Activated naive CD4-positive, alpha-beta T cell treated with anti-CD3 and anti-CD28 coated beads, Interleukin-2, amount 10 ng/mL, durations not matched to agents 7 days and 5 days (primary cell): Measurements from ENCODE around the gene DIAPH1.
A peak's percentile ranks its signal among the peaks of the same experiment; 100 is the strongest.

Source experiments
- CTCF ChIA-PET: fragments of 350-600 bp; sonication (Branson Sonifier 250); formaldehyde crosslinking; loops from one replicate; lab custom pipeline; 2021; ENCODE audit warnings: antibody characterized with exemption; lab: Charles Lee
- DNase-seq: peaks from one replicate; pipeline ENCODE4 v3.0.0-alpha.2; 2020
- H3K27ac Mint-ChIP-seq: one replicate; pipeline ENCODE4 v1.8.0; 2021; ENCODE audit warnings: mild to moderate bottlenecking, moderate library complexity, mixed read lengths
- H3K27me3 Mint-ChIP-seq: one replicate; pipeline ENCODE4 v1.8.0; 2021; ENCODE audit warnings: mild to moderate bottlenecking, mixed read lengths
- H3K36me3 Mint-ChIP-seq: one replicate; pipeline ENCODE4 v1.8.0; 2021; ENCODE audit warnings: mixed read lengths
- H3K4me1 Mint-ChIP-seq: one replicate; pipeline ENCODE4 v1.8.0; 2021; ENCODE audit warnings: mixed read lengths
- H3K4me3 Mint-ChIP-seq: one replicate; pipeline ENCODE4 v1.8.0; 2021; ENCODE audit warnings: mild to moderate bottlenecking, moderate library complexity, mixed read lengths
- H3K9me3 Mint-ChIP-seq: one replicate; pipeline ENCODE4 v1.8.0; 2021; ENCODE audit warnings: mixed read lengths

DIAPH1 gene

GRCh38 chr5:141636413-141637122 is 17.8 kb upstream of the DIAPH1 start, which contains the start of the genes HDAC3 and RELL2:
HDAC3 (minus strand) TSS chr5:141636849; CDS start chr5:141636790, 59 bp downstream.
RELL2 (plus strand) TSS chr5:141636997; CDS start chr5:141638226, 1,229 bp downstream.
- peak; percentile 95 for DNase-seq
- no peaks in the 10 kb centered on the region for H3K9me3 Mint-ChIP-seq
- H3K4me3 Mint-ChIP-seq = peak within 1 kb of the TSS; percentile 94
- H3K36me3 Mint-ChIP-seq = peaks cover 35% of the 10 kb centered on the region
- no peaks in the 10 kb centered on the region for H3K27me3 Mint-ChIP-seq
- H3K27ac Mint-ChIP-seq = peak within 1 kb of the TSS; percentile 88
- CTCF ChIA-PET = interaction anchor here (0.8 to 5.8 kb wide), 11 partner anchors 15 to 206 kb away, joined by 3 to 46 read pairs (median 5); partner anchors contain the start of genes DIAPH1 and PCDHGA12
- peaks cover 40% of the 10 kb centered on the region for H3K4me1 Mint-ChIP-seq

- Mint-ChIP-seq H3K9me3 (no peaks in the 10 kb centered on the region), H3K4me3 (peak overlapping the region; percentile 94), H3K4me1 (peaks cover 38% of the 10 kb centered on the region), H3K27me3 (no peaks in the 10 kb centered on the region), H3K36me3 (peaks cover 32% of the 10 kb centered on the region), H3K27ac (peak overlapping the region; percentile 80)
- DNase-seq = no peak
- CTCF ChIA-PET = interaction anchor here (0.8 to 5.8 kb wide), 8 partner anchors 14 to 72 kb away, joined by 3 to 46 read pairs (median 5); partner anchors contain the start of gene DIAPH1
These were observed 17.3 kb upstream of the DIAPH1 start for GRCh38 chr5:141636106-141636412.

GRCh38 chr5:141635646-141636045 is 16.8 kb upstream of the DIAPH1 start:
- H3K27me3 Mint-ChIP-seq = no peaks in the 10 kb centered on the region
- peak overlapping the region; percentile 80 for H3K27ac Mint-ChIP-seq
- peaks cover 29% of the 10 kb centered on the region for H3K36me3 Mint-ChIP-seq

GRCh38 chr5:141634720-141635119 is 15.9 kb upstream of the DIAPH1 start:
- no peak for DNase-seq
- H3K9me3 Mint-ChIP-seq = no peaks in the 10 kb centered on the region
- peaks cover 29% of the 10 kb centered on the region for H3K36me3 Mint-ChIP-seq
- peaks cover 36% of the 10 kb centered on the region for H3K4me1 Mint-ChIP-seq
- no peaks in the 10 kb centered on the region for H3K27me3 Mint-ChIP-seq
- CTCF ChIA-PET = interaction anchor here (1.0 to 5.8 kb wide), 6 partner anchors 8 to 77 kb away, joined by 5 to 46 read pairs (median 8); partner anchors contain the start of gene DIAPH1
- peak overlapping the region; percentile 94 for H3K4me3 Mint-ChIP-seq
- H3K27ac Mint-ChIP-seq = no peak overlapping the region

More at GRCh38 chr5:141635646-141636045, 16.8 kb upstream of the DIAPH1 start:
- CTCF ChIA-PET = interaction anchor here (0.9 to 5.8 kb wide), 5 partner anchors 17 to 72 kb away, joined by 3 to 46 read pairs (median 5); partner anchors contain the start of gene DIAPH1
- no peaks in the 10 kb centered on the region for H3K9me3 Mint-ChIP-seq
- no peak for DNase-seq
- peaks cover 36% of the 10 kb centered on the region for H3K4me1 Mint-ChIP-seq
- peak overlapping the region; percentile 94 for H3K4me3 Mint-ChIP-seq

GRCh38 chr5:141633871-141634561 is 15.2 kb upstream of the DIAPH1 start:
- H3K36me3 Mint-ChIP-seq = peaks cover 34% of the 10 kb centered on the region
- no peak for DNase-seq
- CTCF ChIA-PET = interaction anchor here (0.7 to 5.8 kb wide), 8 partner anchors 9 to 1161 kb away, joined by 3 to 46 read pairs (median 6); no protein-coding TSS in a partner anchor
- peaks cover 34% of the 10 kb centered on the region for H3K4me1 Mint-ChIP-seq
- peak overlapping the region; percentile 15 for H3K27ac Mint-ChIP-seq
- no peaks in the 10 kb centered on the region for H3K27me3 Mint-ChIP-seq
- H3K4me3 Mint-ChIP-seq = no peak overlapping the region
- no peaks in the 10 kb centered on the region for H3K9me3 Mint-ChIP-seq

- no peak overlapping the region for H3K4me3 Mint-ChIP-seq
- H3K27ac Mint-ChIP-seq = no peak overlapping the region
These were observed 13.8 kb upstream of the DIAPH1 start for GRCh38 chr5:141632650-141633049.

GRCh38 chr5:141630570-141631140 is 11.9 kb upstream of the DIAPH1 start:
- H3K4me1 Mint-ChIP-seq = peaks cover 17% of the 10 kb centered on the region
- DNase-seq = no peak
- H3K27ac Mint-ChIP-seq = no peak overlapping the region
- H3K4me3 Mint-ChIP-seq = no peak overlapping the region
- no peaks in the 10 kb centered on the region for H3K9me3 Mint-ChIP-seq
- CTCF ChIA-PET = interaction anchor here (0.7 to 3.6 kb wide), 7 partner anchors 9 to 67 kb away, joined by 3 to 17 read pairs (median 6); partner anchors contain the start of gene DIAPH1
- peaks cover 57% of the 10 kb centered on the region for H3K36me3 Mint-ChIP-seq
- H3K27me3 Mint-ChIP-seq = no peaks in the 10 kb centered on the region

More at GRCh38 chr5:141632650-141633049, 13.8 kb upstream of the DIAPH1 start:
- DNase-seq = no peak
- no peaks in the 10 kb centered on the region for H3K27me3 Mint-ChIP-seq
- peaks cover 45% of the 10 kb centered on the region for H3K36me3 Mint-ChIP-seq
- CTCF ChIA-PET = interaction anchor here (1.1 to 2.2 kb wide), 6 partner anchors 10 to 75 kb away, joined by 4 to 11 read pairs (median 7); partner anchors contain the start of gene DIAPH1
- H3K9me3 Mint-ChIP-seq = no peaks in the 10 kb centered on the region
- H3K4me1 Mint-ChIP-seq = peaks cover 24% of the 10 kb centered on the region

GRCh38 chr5:141628175-141628788 is 9.5 kb upstream of the DIAPH1 start:
- H3K4me1 Mint-ChIP-seq = peaks cover 8% of the 10 kb centered on the region
- H3K27ac Mint-ChIP-seq = no peak overlapping the region
- H3K9me3 Mint-ChIP-seq = no peaks in the 10 kb centered on the region
- no peak overlapping the region for H3K4me3 Mint-ChIP-seq
- H3K36me3 Mint-ChIP-seq = peaks cover 60% of the 10 kb centered on the region
- CTCF ChIA-PET = interaction anchor here (1.2 to 3.6 kb wide), 3 partner anchors 9 to 64 kb away, joined by 5 to 17 read pairs (median 11); partner anchors contain the start of gene DIAPH1
- H3K27me3 Mint-ChIP-seq = no peaks in the 10 kb centered on the region
- no peak for DNase-seq

GRCh38 chr5:141623611-141624010 is 4.8 kb upstream of the DIAPH1 start:
- peaks cover 33% of the 10 kb centered on the region for H3K4me1 Mint-ChIP-seq
- no peak for DNase-seq
- no peak overlapping the region for H3K4me3 Mint-ChIP-seq
- CTCF ChIA-PET = interaction anchor here (1.0 to 3.8 kb wide), 4 partner anchors 10 to 60 kb away, joined by 4 to 62 read pairs (median 6); no protein-coding TSS in a partner anchor
- H3K27ac Mint-ChIP-seq = peak overlapping the region; percentile 90
- peaks cover 54% of the 10 kb centered on the region for H3K36me3 Mint-ChIP-seq
- H3K27me3 Mint-ChIP-seq = no peaks in the 10 kb centered on the region
- no peaks in the 10 kb centered on the region for H3K9me3 Mint-ChIP-seq

- Mint-ChIP-seq H3K36me3 (peaks cover 52% of the 10 kb centered on the region), H3K27ac (peak overlapping the region; percentile 90), H3K9me3 (no peaks in the 10 kb centered on the region), H3K4me3 (no peak overlapping the region), H3K4me1 (peaks cover 33% of the 10 kb centered on the region), H3K27me3 (no peaks in the 10 kb centered on the region)
- peak; percentile 52 for DNase-seq
- CTCF ChIA-PET = interaction anchor here (0.8 to 3.8 kb wide), 6 partner anchors 10 to 193 kb away, joined by 3 to 62 read pairs (median 4); partner anchors contain the start of gene PCDHGA12
These were observed 4.4 kb upstream of the DIAPH1 start for GRCh38 chr5:141623186-141623585.

- H3K36me3 Mint-ChIP-seq = peaks cover 41% of the 10 kb centered on the region
These were observed 583 bp downstream of the DIAPH1 start for GRCh38 chr5:141618030-141618803.

GRCh38 chr5:141617682-141618029 is 1.1 kb downstream of the DIAPH1 start:
- DNase-seq = no peak
- H3K27ac Mint-ChIP-seq = peak overlapping the region; percentile 96
- H3K9me3 Mint-ChIP-seq = no peaks in the 10 kb centered on the region
- peak overlapping the region; percentile 99 for H3K4me3 Mint-ChIP-seq
- peaks cover 59% of the 10 kb centered on the region for H3K4me1 Mint-ChIP-seq
- CTCF ChIA-PET = interaction anchor here (0.7 to 5.1 kb wide), 8 partner anchors 10 to 93 kb away, joined by 3 to 236 read pairs (median 9); partner anchors contain the start of genes HDAC3 and RELL2
- H3K27me3 Mint-ChIP-seq = no peaks in the 10 kb centered on the region
- peaks cover 44% of the 10 kb centered on the region for H3K36me3 Mint-ChIP-seq

More at GRCh38 chr5:141618030-141618803, 583 bp downstream of the DIAPH1 start:
- H3K27me3 Mint-ChIP-seq = no peaks in the 10 kb centered on the region
- peak; percentile 63 for DNase-seq
- H3K27ac Mint-ChIP-seq = peak overlapping the region; percentile 96
- H3K4me3 Mint-ChIP-seq = peak overlapping the region; percentile 99
- H3K4me1 Mint-ChIP-seq = peaks cover 59% of the 10 kb centered on the region
- no peaks in the 10 kb centered on the region for H3K9me3 Mint-ChIP-seq
- CTCF ChIA-PET = interaction anchor here (0.7 to 5.1 kb wide), 16 partner anchors 11 to 54 kb away, joined by 3 to 236 read pairs (median 12); partner anchors contain the start of genes HDAC3 and RELL2
